GM12891 (cell line): ENCODE data around the gene CNIH3.
"Not testable (repeated sequence)": the region's sequence is repeated elsewhere in the genome, so short reads cannot be mapped to it uniquely, and the experiment has no call there.

ENCODE experiments used
- DNase-seq: peaks from one replicate; pipeline ENCODE4 v3.0.0; 2011; ENCODE audit warnings: low spot score; ENCODE audit not compliant: insufficient read length
- FAIRE-seq: peaks from 2 replicates; lab custom pipeline; 2011; peaks lifted over from hg19 to GRCh38; lab: Jason Lieb, UNC
- PAX5 ChIP-seq: IDR thresholded peaks from 2 replicates; pipeline ENCODE4 v1.6.1; 2011; ENCODE audit warnings: low read length, moderate library complexity, mild to moderate bottlenecking; ENCODE audit not compliant: insufficient read depth, severe bottlenecking
- POLR2A ChIP-seq: IDR thresholded peaks from 2 replicates; pipeline ENCODE4 v1.6.1; 2011; ENCODE audit warnings: low read depth, low read length, control low read depth
- POLR2AphosphoS5 ChIP-seq: IDR thresholded peaks from 2 replicates; pipeline ENCODE4 v1.6.1; 2011; ENCODE audit warnings: low read depth, low read length, control low read depth
- POU2F2 ChIP-seq: IDR thresholded peaks from 2 replicates; pipeline ENCODE4 v1.6.1; 2011; ENCODE audit warnings: low read depth, mild to moderate bottlenecking, control low read depth, low read length, moderate library complexity
- SPI1 ChIP-seq: IDR thresholded peaks from 2 replicates; pipeline ENCODE4 v1.6.1; 2011; ENCODE audit warnings: low read depth, low read length, control low read depth
- TAF1 ChIP-seq: IDR thresholded peaks from 2 replicates; pipeline ENCODE4 v1.6.1; 2011; ENCODE audit warnings: low read depth, low read length, control low read depth

The CNIH3 gene

DNA sequence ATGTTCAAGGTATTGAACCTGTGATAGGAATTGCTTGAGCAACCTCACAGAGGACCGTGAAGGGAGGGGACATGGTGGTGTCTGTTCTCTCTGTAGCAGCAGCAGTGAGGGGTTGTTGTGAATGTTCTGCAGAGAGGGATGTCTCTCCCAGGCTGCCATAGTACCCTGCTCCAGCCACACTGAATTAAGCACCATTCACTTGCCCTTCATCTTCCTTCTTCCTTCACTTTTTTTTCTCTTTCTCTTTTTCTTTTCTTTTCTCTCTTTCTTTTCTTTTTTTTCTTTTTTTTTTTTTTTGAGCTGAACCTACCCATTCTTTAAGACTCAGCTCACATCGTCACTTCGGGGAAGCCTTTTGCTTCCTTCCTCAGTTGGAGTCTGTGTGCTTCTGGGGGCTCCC lies 89.5 kb downstream of the CNIH3 start:
- DNase-seq (no peak), FAIRE-seq (no peak)
- TF ChIP-seq PAX5 (no peak), SPI1 (no peak), POU2F2 (no peak), POLR2A (no peak), TAF1 (no peak), POLR2AphosphoS5 (no peak)

GRCh38 chr1:224707843-224708725 lies 92.0 kb downstream of the CNIH3 start:
- FAIRE-seq (peak; percentile 40), DNase-seq (no peak)
- TF ChIP-seq SPI1 (no peak), POU2F2 (no peak), PAX5 (no peak), POLR2A (no peak), TAF1 (no peak), POLR2AphosphoS5 (no peak)

- FAIRE-seq (no peak), DNase-seq (no peak)
- no peak for TF ChIP-seq PAX5
- TF ChIP-seq POLR2A, result no peak
- no peak for TF ChIP-seq POU2F2
- TF ChIP-seq TAF1, result no peak
- TF ChIP-seq SPI1, result no peak
- TF ChIP-seq POLR2AphosphoS5, result no peak
Measured at GRCh38 chr1:224710196-224710595, 94.1 kb downstream of the CNIH3 start.

DNA sequence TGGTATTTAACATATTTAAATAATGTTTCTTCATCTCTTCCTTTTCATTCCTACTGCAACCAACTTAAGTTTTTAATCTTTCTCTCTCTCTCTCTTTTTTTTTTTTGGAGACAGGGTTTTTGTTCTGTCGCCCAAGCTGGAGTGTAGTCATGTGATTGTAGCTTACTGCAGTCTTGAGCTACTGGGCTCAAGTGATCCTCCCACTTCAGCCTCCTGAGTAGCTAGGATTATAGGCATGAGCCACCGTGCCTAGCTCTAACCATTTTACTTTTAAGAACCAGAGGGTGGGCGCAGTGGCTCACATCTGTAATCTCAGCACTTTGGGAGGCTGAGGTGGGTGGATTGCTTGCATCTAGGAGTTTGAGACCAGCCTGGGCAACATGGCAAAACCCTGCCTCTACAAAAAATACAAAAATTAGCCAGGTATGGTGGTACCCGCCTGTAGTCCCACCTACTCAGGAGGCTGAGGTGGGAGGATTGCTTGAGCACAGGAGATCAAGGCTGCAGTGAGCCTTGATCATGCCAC lies 95.2 kb downstream of the CNIH3 start:
- not testable (repeated sequence) for DNase-seq, FAIRE-seq

GRCh38 chr1:224711876-224712275 lies 95.8 kb downstream of the CNIH3 start:
- FAIRE-seq (no peak), DNase-seq (no peak)
- TF ChIP-seq POU2F2 (no peak), POLR2AphosphoS5 (no peak), SPI1 (no peak), TAF1 (no peak), PAX5 (no peak), POLR2A (no peak)

GRCh38 chr1:224713228-224713627 lies 97.1 kb downstream of the CNIH3 start:
- TF ChIP-seq TAF1 (no peak), POU2F2 (no peak), POLR2A (no peak), PAX5 (no peak), POLR2AphosphoS5 (no peak), SPI1 (no peak)
- DNase-seq (no peak), FAIRE-seq (no peak)

- no peak for TF ChIP-seq POLR2A
- no peak for DNase-seq
- no peak for FAIRE-seq
Measured at GRCh38 chr1:224714553-224714952, 98.4 kb downstream of the CNIH3 start.

- DNase-seq (no peak), FAIRE-seq (no peak)
- no peak for TF ChIP-seq POLR2AphosphoS5
- no peak for TF ChIP-seq PAX5
- TF ChIP-seq POLR2A, result no peak
- TF ChIP-seq POU2F2, result no peak
- TF ChIP-seq SPI1, result no peak
- TF ChIP-seq TAF1, result no peak
Measured at GRCh38 chr1:224718470-224719053, 102.4 kb downstream of the CNIH3 start.

- DNase-seq (no peak), FAIRE-seq (no peak)
- TF ChIP-seq SPI1 (no peak), PAX5 (no peak), POLR2AphosphoS5 (no peak), POLR2A (no peak), POU2F2 (no peak), TAF1 (no peak)
Measured at GRCh38 chr1:224719716-224720115, 103.6 kb downstream of the CNIH3 start.

GRCh38 chr1:224720216-224720615 lies 104.1 kb downstream of the CNIH3 start:
- DNase-seq, result no peak
- no peak for FAIRE-seq

More at GRCh38 chr1:224720216-224720615, 104.1 kb downstream of the CNIH3 start:
- no peak for TF ChIP-seq SPI1
- TF ChIP-seq POLR2A, result no peak
- no peak for TF ChIP-seq POLR2AphosphoS5
- TF ChIP-seq PAX5, result no peak
- no peak for TF ChIP-seq TAF1
- TF ChIP-seq POU2F2, result no peak
